MCF 10A (cell line): ENCODE measurements around the gene NMT2. TPM values are rescaled to one million over a fixed set of nuclear protein-coding genes. Genes with fewer than 3 reads are reported as not detected.

ENCODE experiments used
- BruUV-seq: library from RNA; stranded (reverse); fragments of 400-500 nt; replicated peaks from 2 replicates; lab custom pipeline; 2021; lab: Mats Ljungman, UMichigan
- CTCF ChIA-PET: fragments of 300-600 bp; sonication (Branson Sonifier 250); formaldehyde crosslinking; extraction: SDS; loops from one replicate; lab custom pipeline; 2021; ENCODE audit warnings: antibody characterized with exemption, inconsistent platforms; lab: Yijun Ruan, JAX
- POLR2A ChIA-PET: fragments of 300-600, 350-650 bp; sonication (Branson Sonifier 250); formaldehyde crosslinking; extraction: SDS; loops from one replicate; lab custom pipeline; 2020; ENCODE audit warnings: antibody characterized with exemption, inconsistent platforms; lab: Yijun Ruan, JAX
- DNase-seq: peaks from one replicate; pipeline ENCODE4 v3.0.0-alpha.2; 2018; ENCODE audit not compliant: unreplicated experiment
- H3K27ac Mint-ChIP-seq: one replicate; pipeline ENCODE4 v1.8.0; 2022; ENCODE audit warnings: mild to moderate bottlenecking, low read depth, mixed read lengths; ENCODE audit not compliant: unreplicated experiment
- H3K27me3 Mint-ChIP-seq: one replicate; pipeline ENCODE4 v1.8.0; 2022; ENCODE audit warnings: mixed read lengths; ENCODE audit not compliant: insufficient read depth, unreplicated experiment
- H3K36me3 Mint-ChIP-seq: one replicate; pipeline ENCODE4 v1.8.0; 2022; ENCODE audit warnings: mild to moderate bottlenecking, moderate library complexity, mixed read lengths; ENCODE audit not compliant: insufficient read depth, unreplicated experiment
- H3K4me1 Mint-ChIP-seq: one replicate; pipeline ENCODE4 v1.8.0; 2022; ENCODE audit warnings: mixed read lengths; ENCODE audit not compliant: insufficient read depth, unreplicated experiment
- H3K4me3 Mint-ChIP-seq: one replicate; pipeline ENCODE4 v1.8.0; 2022; ENCODE audit warnings: mild to moderate bottlenecking, moderate library complexity, mixed read lengths; ENCODE audit not compliant: unreplicated experiment
- H3K9me3 Mint-ChIP-seq: one replicate; pipeline ENCODE4 v1.8.0; 2022; ENCODE audit warnings: mixed read lengths; ENCODE audit not compliant: unreplicated experiment
- CTCF ChIP-seq: fragments of 200-600 bp; IDR thresholded peaks from one replicate; pipeline ENCODE4 v1.8.0; 2022; ENCODE audit warnings: antibody characterized with exemption, mild to moderate bottlenecking; ENCODE audit not compliant: unreplicated experiment
- intact Hi-C: fragments of 100-400 bp; cut with micrococcal nuclease; formaldehyde crosslinking; loops from 2 replicates; pipeline ENCODE4 v1.14.1; 2022
- total RNA-seq: library from RNA; stranded (reverse); gene quantifications from 2 replicates; pipeline ENCODE4 v1.2.3, GENCODE V29; 2022

NMT2 gene
- total RNA-seq, 1 experiment from 2014 or later: 9.6 TPM

DNA sequence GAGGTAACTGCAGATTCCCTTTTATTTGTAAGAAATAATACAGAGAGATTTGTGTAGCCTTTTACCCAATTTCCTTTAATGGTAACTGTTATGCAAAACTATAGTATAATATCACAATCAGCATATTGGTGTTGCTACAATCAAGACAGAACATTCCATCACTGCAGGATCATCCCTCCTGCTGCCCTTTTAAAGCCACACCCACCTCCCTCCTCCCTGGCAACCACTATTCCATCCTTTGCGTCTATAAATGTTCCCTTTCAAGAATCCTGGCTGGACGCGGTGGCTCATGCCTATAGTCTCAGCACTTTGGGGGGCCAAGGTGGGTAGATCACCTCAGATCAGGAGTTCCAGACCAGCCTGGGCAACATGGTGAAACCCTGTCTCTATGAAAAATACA lies 93.1 kb downstream of the NMT2 start:
- no peak overlapping the region for H3K4me3 Mint-ChIP-seq
- H3K4me1 Mint-ChIP-seq: no peaks in the 10 kb centered on the region
- H3K27ac Mint-ChIP-seq: no peak overlapping the region
- no peak for DNase-seq
- no peaks in the 10 kb centered on the region for H3K36me3 Mint-ChIP-seq
- ChIA-PET CTCF (interaction anchor here (0.6 kb wide), 1 partner anchor 1023 kb away, joined by 3 read pairs; no protein-coding TSS in a partner anchor), POLR2A (no interaction called here)
- H3K9me3 Mint-ChIP-seq: peaks cover 7% of the 10 kb centered on the region
- intact Hi-C loops: no loop called here
- BruUV-seq: no TSS peak
- TF ChIP-seq CTCF: no peak
- H3K27me3 Mint-ChIP-seq: no peaks in the 10 kb centered on the region

- H3K27me3 Mint-ChIP-seq: no peaks in the 10 kb centered on the region
- H3K9me3 Mint-ChIP-seq: peaks cover 7% of the 10 kb centered on the region
- no peaks in the 10 kb centered on the region for H3K4me1 Mint-ChIP-seq
- no peak overlapping the region for H3K27ac Mint-ChIP-seq
- DNase-seq: no peak
- H3K36me3 Mint-ChIP-seq: no peaks in the 10 kb centered on the region
- H3K4me3 Mint-ChIP-seq: no peak overlapping the region
- POLR2A ChIA-PET: interaction anchor here (0.9 to 1.6 kb wide), 2 partner anchors 10 to 11 kb away, joined by 3 to 5 read pairs; no protein-coding TSS in a partner anchor
- intact Hi-C loops: no loop called here
- CTCF ChIA-PET: interaction anchor here (0.6 kb wide), 2 partner anchors 120 to 438 kb away, joined by 3 read pairs; no protein-coding TSS in a partner anchor
- TF ChIP-seq CTCF: no peak
- no TSS peak for BruUV-seq
Measured at GRCh38 chr10:15072358-15072757, 96.1 kb downstream of the NMT2 start.

- H3K4me1 Mint-ChIP-seq: no peaks in the 10 kb centered on the region
- BruUV-seq: no TSS peak
- CTCF ChIA-PET: interaction anchor here (0.6 kb wide), 1 partner anchor 561 kb away, joined by 3 read pairs; no protein-coding TSS in a partner anchor
- POLR2A ChIA-PET: interaction anchor here (0.6 to 1.6 kb wide), 2 partner anchors 14 to 24 kb away, joined by 3 to 4 read pairs; no protein-coding TSS in a partner anchor
- no peak for DNase-seq
- TF ChIP-seq CTCF: no peak
- H3K27me3 Mint-ChIP-seq: no peaks in the 10 kb centered on the region
- no peaks in the 10 kb centered on the region for H3K36me3 Mint-ChIP-seq
- H3K4me3 Mint-ChIP-seq: no peak overlapping the region
- peaks cover 7% of the 10 kb centered on the region for H3K9me3 Mint-ChIP-seq
- H3K27ac Mint-ChIP-seq: no peak overlapping the region
- intact Hi-C loops: no loop called here
Measured at GRCh38 chr10:15069230-15069629, 99.3 kb downstream of the NMT2 start.

GRCh38 chr10:15068802-15069201 lies 99.7 kb downstream of the NMT2 start:
- no TSS peak for BruUV-seq
- DNase-seq: peak; percentile 75
- H3K4me3 Mint-ChIP-seq: no peak overlapping the region
- H3K36me3 Mint-ChIP-seq: no peaks in the 10 kb centered on the region
- H3K27ac Mint-ChIP-seq: no peak overlapping the region
- ChIA-PET POLR2A (interaction anchor here (1.6 kb wide), 1 partner anchor 15 kb away, joined by 4 read pairs; no protein-coding TSS in a partner anchor), CTCF (interaction anchor here (0.6 kb wide), 2 partner anchors 561 to 1904 kb away, joined by 3 read pairs; no protein-coding TSS in a partner anchor)
- intact Hi-C loops: no loop called here
- peaks cover 7% of the 10 kb centered on the region for H3K9me3 Mint-ChIP-seq
- no peaks in the 10 kb centered on the region for H3K4me1 Mint-ChIP-seq
- H3K27me3 Mint-ChIP-seq: no peaks in the 10 kb centered on the region
- no peak for TF ChIP-seq CTCF
